H9 (cell line): ENCODE results near the gene TET3. TPM values are rescaled to one million over a fixed set of nuclear protein-coding genes. Genes with fewer than 3 reads are reported as not detected.

Experiments
- DNase-seq: peaks from one replicate; pipeline ENCODE4 v3.0.0-alpha.2; 2017
- H2AFZ ChIP-seq: one replicate; pipeline ENCODE4 v1.6.1; 2013; ENCODE audit warnings: mild to moderate bottlenecking, low read length, control low read depth, moderate library complexity
- H2AK5ac ChIP-seq: 2 replicates; pipeline ENCODE4 v1.6.1; 2013; ENCODE audit warnings: low read length, control low read depth, mixed read lengths; ENCODE audit not compliant: insufficient read length
- H2BK120ac ChIP-seq: one replicate; pipeline ENCODE4 v1.6.1; 2013; ENCODE audit warnings: low read depth, mild to moderate bottlenecking, low read length, control low read depth, inconsistent platforms; ENCODE audit not compliant: poor library complexity, severe bottlenecking
- H2BK12ac ChIP-seq: 2 replicates; pipeline ENCODE4 v1.6.1; 2013; ENCODE audit warnings: low read length, control low read depth, mixed read lengths, low read depth; ENCODE audit not compliant: insufficient read length
- H2BK15ac ChIP-seq: 2 replicates; pipeline ENCODE4 v1.6.1; 2013; ENCODE audit warnings: low read depth, low read length, control low read depth
- H2BK20ac ChIP-seq: one replicate; pipeline ENCODE4 v1.6.1; 2013; ENCODE audit warnings: low read depth, mild to moderate bottlenecking, low read length, control low read depth, inconsistent platforms; ENCODE audit not compliant: poor library complexity, severe bottlenecking
- H2BK5ac ChIP-seq: 2 replicates; pipeline ENCODE4 v1.6.1; 2013; ENCODE audit warnings: low read length, control low read depth, mixed read lengths; ENCODE audit not compliant: insufficient read length
- H3K14ac ChIP-seq: 2 replicates; pipeline ENCODE4 v1.6.1; 2013; ENCODE audit warnings: low read length, control low read depth; ENCODE audit not compliant: insufficient read depth
- H3K18ac ChIP-seq: 2 replicates; pipeline ENCODE4 v1.6.1; 2013; ENCODE audit warnings: low read depth, mild to moderate bottlenecking, mixed read lengths, low read length, control low read depth; ENCODE audit not compliant: insufficient read length
- H3K23ac ChIP-seq: 2 replicates; pipeline ENCODE4 v1.6.1; 2013; ENCODE audit warnings: low read length, control low read depth, mixed read lengths, low read depth; ENCODE audit not compliant: insufficient read length
- H3K23me2 ChIP-seq: 2 replicates; pipeline ENCODE4 v1.6.1; 2013; ENCODE audit warnings: low read depth, mild to moderate bottlenecking, mixed read lengths, low read length, control low read depth; ENCODE audit not compliant: insufficient read length, poor library complexity, severe bottlenecking
- H3K27ac ChIP-seq: 2 replicates; pipeline ENCODE4 v1.5.1; 2013; ENCODE audit warnings: low read length, control low read depth, mixed read lengths, low read depth; ENCODE audit not compliant: insufficient read length
- H3K27me3 ChIP-seq: 2 replicates; pipeline ENCODE4 v1.6.1; 2013; ENCODE audit warnings: low read length, control low read depth, inconsistent platforms; ENCODE audit not compliant: insufficient read depth
- H3K4ac ChIP-seq: 2 replicates; pipeline ENCODE4 v1.6.1; 2013; ENCODE audit warnings: low read depth, mild to moderate bottlenecking, control low read depth, inconsistent platforms, low read length, moderate library complexity
- H3K4me1 ChIP-seq: 2 replicates; pipeline ENCODE4 v1.6.1; 2013; ENCODE audit warnings: low read length, control low read depth, inconsistent platforms; ENCODE audit not compliant: insufficient read depth
- H3K4me2 ChIP-seq: 2 replicates; pipeline ENCODE4 v1.6.1; 2013; ENCODE audit warnings: low read length, control low read depth, mixed read lengths; ENCODE audit not compliant: insufficient read length, insufficient read depth
- H3K56ac ChIP-seq: 2 replicates; pipeline ENCODE4 v1.6.1; 2013; ENCODE audit warnings: low read depth, mild to moderate bottlenecking, mixed read lengths, low read length, control low read depth; ENCODE audit not compliant: insufficient read length
- H3K79me1 ChIP-seq: 2 replicates; pipeline ENCODE4 v1.6.1; 2013; ENCODE audit warnings: low read depth, mild to moderate bottlenecking, moderate library complexity, low read length, control low read depth, inconsistent platforms; ENCODE audit not compliant: insufficient read depth, poor library complexity, severe bottlenecking
- H3K79me2 ChIP-seq: 2 replicates; pipeline ENCODE4 v1.6.1; 2013; ENCODE audit warnings: low read length, control low read depth, inconsistent platforms; ENCODE audit not compliant: insufficient read depth
- H3K9ac ChIP-seq: 2 replicates; pipeline ENCODE4 v1.6.1; 2013; ENCODE audit warnings: low read length, control low read depth, mixed read lengths; ENCODE audit not compliant: insufficient read length; ENCODE audit errors: extremely low read depth
- H3K9me3 ChIP-seq: one replicate; pipeline ENCODE4 v1.6.1; 2013; ENCODE audit warnings: low read depth, low read length, inconsistent platforms; ENCODE audit not compliant: control insufficient read depth
- H3T11ph ChIP-seq: one replicate; pipeline ENCODE4 v1.6.1; 2013; ENCODE audit warnings: mild to moderate bottlenecking, low read length, control low read depth, inconsistent platforms
- H4K20me1 ChIP-seq: one replicate; pipeline ENCODE4 v1.6.1; 2013; ENCODE audit not compliant: control insufficient read depth, insufficient read length, insufficient read depth
- H4K5ac ChIP-seq: 2 replicates; pipeline ENCODE4 v1.6.1; 2013; ENCODE audit warnings: low read depth, mild to moderate bottlenecking, mixed read lengths, low read length, control low read depth; ENCODE audit not compliant: insufficient read length
- H4K8ac ChIP-seq: replicated peaks from 2 replicates; pipeline ENCODE4 v1.6.1; 2013; ENCODE audit warnings: low read length, control low read depth, mixed read lengths, low read depth; ENCODE audit not compliant: insufficient read length
- H4K91ac ChIP-seq: 2 replicates; pipeline ENCODE4 v1.6.1; 2013; ENCODE audit warnings: low read depth, mild to moderate bottlenecking, moderate library complexity, mixed read lengths, low read length, control low read depth; ENCODE audit not compliant: insufficient read length
- H3K27ac Mint-ChIP-seq, 3 experiments: 2 replicates in 2 of 3; 3 replicates in 1 of 3; pipeline ENCODE4 v1.8.0; 2020 to 2021; ENCODE audit warnings: mixed read lengths in 3 of 3, mild to moderate bottlenecking in 1 of 3, moderate library complexity in 1 of 3
- H3K27me3 Mint-ChIP-seq: 2 replicates; pipeline ENCODE4 v1.8.0; 2021; ENCODE audit warnings: low read depth, mild to moderate bottlenecking, moderate library complexity, mixed read lengths
- H3K36me3 Mint-ChIP-seq, 3 experiments: 2 replicates in 2 of 3; 3 replicates in 1 of 3; pipeline ENCODE4 v1.8.0; 2020 to 2021; ENCODE audit warnings: low read depth in 3 of 3, mixed read lengths in 3 of 3; ENCODE audit not compliant: insufficient read depth in 1 of 3
- H3K4me1 Mint-ChIP-seq, 2 experiments: 2 replicates each; pipeline ENCODE4 v1.8.0; 2020; ENCODE audit warnings: mixed read lengths in 2 of 2
- H3K4me3 Mint-ChIP-seq, 2 experiments: 2 replicates in 1 of 2; 3 replicates in 1 of 2; pipeline ENCODE4 v1.8.0; 2020 to 2021; ENCODE audit warnings: mild to moderate bottlenecking in 2 of 2, mixed read lengths in 2 of 2, moderate library complexity in 1 of 2
- H3K9me3 Mint-ChIP-seq, 2 experiments: 2 replicates in 1 of 2; 3 replicates in 1 of 2; pipeline ENCODE4 v1.8.0; 2020; ENCODE audit warnings: mild to moderate bottlenecking in 2 of 2, mixed read lengths in 2 of 2, moderate library complexity in 1 of 2
- WGBS: extraction: QIAGEN DNeasy Blood & Tissue Kit; methylation state at CpG from one replicate; pipeline ENCODE4 v1.1.7; 2013; ENCODE audit warnings: missing lambda C conversion rate, low lambda C conversion rate, mixed read lengths; ENCODE audit not compliant: insufficient read length; ENCODE audit errors: extremely low coverage; 5-methylcytosine and 5-hydroxymethylcytosine counted together
- total RNA-seq: library from RNA; stranded (reverse); gene quantifications from 2 replicates; pipeline ENCODE4 v1.2.1, GENCODE V29; 2021
- TF ChIP-seq, protein P1 (sequence below): fragments of 200-600 bp; sonication (generic); conservative IDR thresholded peaks from 3 replicates; pipeline ENCODE4 v1.8.0; 2021; ENCODE audit warnings: antibody characterized with exemption, mild to moderate bottlenecking

Gene TET3
- total RNA-seq, 1 experiment from 2014 or later = 24.7 TPM

DNA sequence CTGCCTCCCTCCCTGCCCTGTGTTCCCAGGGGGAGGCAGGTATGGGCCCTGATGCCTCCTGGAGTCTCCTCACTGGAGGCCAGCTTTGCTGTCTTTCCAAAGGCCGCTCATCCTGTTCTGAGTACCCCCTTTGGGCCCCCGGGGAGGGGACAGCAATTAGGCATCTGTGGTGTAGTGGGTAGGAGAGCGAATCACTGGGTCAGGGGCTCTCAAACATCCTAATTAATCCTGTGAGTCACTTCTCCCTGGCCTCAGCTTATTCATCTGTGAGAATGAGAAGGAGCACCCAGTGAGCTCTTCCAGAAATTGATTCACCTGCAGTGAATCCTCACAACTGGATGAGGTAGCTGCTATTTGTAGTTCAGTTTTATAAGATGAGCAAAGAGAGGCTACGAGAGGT is 16.4 kb downstream of the TET3 start:
- Histone ChIP-seq H3K18ac (no peak overlapping the region), H2BK15ac (no peak overlapping the region), H2AK5ac (no peak overlapping the region), H3K79me2 (peaks cover 4% of the 10 kb centered on the region; the same call in 1 of the 2 replicates), H3K9me3 (no peaks in the 10 kb centered on the region), H3K27ac (no peak overlapping the region), H4K8ac (no peak overlapping the region), H4K20me1 (no peaks in the 10 kb centered on the region), H3K4ac (no peak overlapping the region), H2BK5ac (no peak overlapping the region), H3K4me2 (no peak overlapping the region), H3K56ac (no peak overlapping the region), H3K9ac (no peak overlapping the region), H3K23ac (no peak overlapping the region), H3K79me1 (no peaks in the 10 kb centered on the region), H3T11ph (no peak overlapping the region), H2AFZ (no peak overlapping the region), H3K14ac (no peak overlapping the region), H4K5ac (no peak overlapping the region), H2BK120ac (no peak overlapping the region), H3K23me2 (no peaks in the 10 kb centered on the region), H2BK20ac (no peak overlapping the region), H2BK12ac (no peak overlapping the region), H4K91ac (no peak overlapping the region), H3K4me1 (peaks cover 4% of the 10 kb centered on the region; the same call in 1 of the 2 replicates), H3K27me3 (no peaks in the 10 kb centered on the region; the same call in 1 of the 2 replicates)
- WGBS = no CpG with 5 or more reads among the region's 4 CpGs
- Mint-ChIP-seq H3K9me3 (no peaks in the 10 kb centered on the region; a peak in 1 of 5 replicates), H3K27ac (0 out of 7 replicates have a peak overlapping the region, but pooled peaks of 1 of the 3 experiments have one; percentile 47), H3K36me3 (peaks cover 0 to 7% (median 4%) of the 10 kb centered on the region in 3 experiments; a peak in 5 of 7 replicates), H3K27me3 (peaks cover 18% of the 10 kb centered on the region), H3K4me1 (peaks cover 66 to 75% of the 10 kb centered on the region in 2 experiments), H3K4me3 (peak overlapping the region in 1 of 2 experiments; percentile 79; a peak in 3 of 5 replicates)
- TF ChIP-seq, protein P1, sequence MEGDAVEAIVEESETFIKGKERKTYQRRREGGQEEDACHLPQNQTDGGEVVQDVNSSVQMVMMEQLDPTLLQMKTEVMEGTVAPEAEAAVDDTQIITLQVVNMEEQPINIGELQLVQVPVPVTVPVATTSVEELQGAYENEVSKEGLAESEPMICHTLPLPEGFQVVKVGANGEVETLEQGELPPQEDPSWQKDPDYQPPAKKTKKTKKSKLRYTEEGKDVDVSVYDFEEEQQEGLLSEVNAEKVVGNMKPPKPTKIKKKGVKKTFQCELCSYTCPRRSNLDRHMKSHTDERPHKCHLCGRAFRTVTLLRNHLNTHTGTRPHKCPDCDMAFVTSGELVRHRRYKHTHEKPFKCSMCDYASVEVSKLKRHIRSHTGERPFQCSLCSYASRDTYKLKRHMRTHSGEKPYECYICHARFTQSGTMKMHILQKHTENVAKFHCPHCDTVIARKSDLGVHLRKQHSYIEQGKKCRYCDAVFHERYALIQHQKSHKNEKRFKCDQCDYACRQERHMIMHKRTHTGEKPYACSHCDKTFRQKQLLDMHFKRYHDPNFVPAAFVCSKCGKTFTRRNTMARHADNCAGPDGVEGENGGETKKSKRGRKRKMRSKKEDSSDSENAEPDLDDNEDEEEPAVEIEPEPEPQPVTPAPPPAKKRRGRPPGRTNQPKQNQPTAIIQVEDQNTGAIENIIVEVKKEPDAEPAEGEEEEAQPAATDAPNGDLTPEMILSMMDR = no peak
- no peak for DNase-seq
